GM19025 (cell line): ENCODE results near the gene PKP2.

ENCODE experiments used
- ATAC-seq: cut with Tn5 transposase; IDR thresholded peaks from one replicate; pipeline ENCODE4 v1.9.1; 2021; ENCODE audit warnings: mild to moderate bottlenecking, low read depth, moderate library complexity; ENCODE audit not compliant: unreplicated experiment

Gene PKP2

GRCh38 chr12:32821710-32822109 is 74.9 kb downstream of the PKP2 start:
- ATAC-seq, result no peak

GRCh38 chr12:32821293-32821692 is 75.3 kb downstream of the PKP2 start:
- no peak for ATAC-seq

- ATAC-seq, result no peak
Measured at GRCh38 chr12:32820376-32820931, 76.1 kb downstream of the PKP2 start.

- ATAC-seq, result no peak
Measured at GRCh38 chr12:32819424-32819823, 77.2 kb downstream of the PKP2 start.

- ATAC-seq, result no peak
Measured at GRCh38 chr12:32811686-32812392, 84.7 kb downstream of the PKP2 start.

GRCh38 chr12:32809846-32810245 is 86.7 kb downstream of the PKP2 start:
- no peak for ATAC-seq

- no peak for ATAC-seq
Measured at GRCh38 chr12:32809196-32809595, 87.4 kb downstream of the PKP2 start.

GRCh38 chr12:32804301-32804700 is 92.3 kb downstream of the PKP2 start:
- no peak for ATAC-seq

- no peak for ATAC-seq
Measured at GRCh38 chr12:32801269-32801980, 95.2 kb downstream of the PKP2 start.

- no peak for ATAC-seq
Measured at GRCh38 chr12:32794281-32794680, 102.3 kb downstream of the PKP2 start.

GRCh38 chr12:32789916-32790315 is 106.7 kb downstream of the PKP2 start:
- no peak for ATAC-seq

GRCh38 chr12:32789446-32789845 is 107.1 kb downstream of the PKP2 start:
- no peak for ATAC-seq

- ATAC-seq, result no peak
Measured at GRCh38 chr12:32788405-32788804, 108.2 kb downstream of the PKP2 start.

- no peak for ATAC-seq
Measured at GRCh38 chr12:32785557-32785956, 111.0 kb downstream of the PKP2 start.

GRCh38 chr12:32783029-32783428 is 113.5 kb downstream of the PKP2 start:
- no peak for ATAC-seq

GRCh38 chr12:32780071-32780470 is 116.5 kb downstream of the PKP2 start:
- no peak for ATAC-seq

GRCh38 chr12:32777691-32778175 is 118.8 kb downstream of the PKP2 start:
- no peak for ATAC-seq

- no peak for ATAC-seq
Measured at GRCh38 chr12:32777159-32777558, 119.4 kb downstream of the PKP2 start.

GRCh38 chr12:32776258-32776657 is 120.3 kb downstream of the PKP2 start:
- ATAC-seq, result no peak

- ATAC-seq, result no peak
Measured at GRCh38 chr12:32773691-32774090, 122.9 kb downstream of the PKP2 start.

GRCh38 chr12:32770141-32770540 is 126.4 kb downstream of the PKP2 start:
- no peak for ATAC-seq

- ATAC-seq, result no peak
Measured at GRCh38 chr12:32768518-32768917, 128.1 kb downstream of the PKP2 start.
